Neuronal stem cell (in vitro differentiated cells): ENCODE results near the gene TBC1D19.

Experiments
- DNase-seq: peaks from one replicate; pipeline ENCODE4 v3.0.0-alpha.2; 2013; ENCODE audit warnings: low spot score
- H2AFZ ChIP-seq: one replicate; pipeline ENCODE4 v1.6.1; 2013; ENCODE audit warnings: mild to moderate bottlenecking, low read length, inconsistent platforms
- H2AK5ac ChIP-seq: 2 replicates; pipeline ENCODE4 v1.6.1; 2013; ENCODE audit warnings: low read depth, mild to moderate bottlenecking, inconsistent platforms, low read length, moderate library complexity, mixed read lengths
- H2BK120ac ChIP-seq: 2 replicates; pipeline ENCODE4 v1.6.1; 2013; ENCODE audit warnings: low read depth, mild to moderate bottlenecking, inconsistent platforms, low read length, moderate library complexity, mixed read lengths
- H2BK12ac ChIP-seq: one replicate; pipeline ENCODE4 v1.6.1; 2013; ENCODE audit warnings: low read length, inconsistent platforms
- H2BK15ac ChIP-seq: 2 replicates; pipeline ENCODE4 v1.6.1; 2013; ENCODE audit warnings: mild to moderate bottlenecking, low read length, inconsistent platforms, mixed read lengths
- H2BK5ac ChIP-seq: one replicate; pipeline ENCODE4 v1.6.1; 2013; ENCODE audit warnings: inconsistent platforms, mild to moderate bottlenecking, low read length, moderate library complexity
- H3K14ac ChIP-seq: one replicate; pipeline ENCODE4 v1.6.1; 2013; ENCODE audit warnings: low read length, inconsistent platforms
- H3K18ac ChIP-seq: 2 replicates; pipeline ENCODE4 v1.6.1; 2013; ENCODE audit warnings: low read length, inconsistent platforms
- H3K23ac ChIP-seq: 2 replicates; pipeline ENCODE4 v1.6.1; 2013; ENCODE audit warnings: low read depth, mild to moderate bottlenecking, mixed read lengths, low read length, inconsistent platforms; ENCODE audit not compliant: poor library complexity
- H3K27ac ChIP-seq: replicated peaks from 3 replicates; pipeline ENCODE4 v1.5.1; 2013; ENCODE audit warnings: low read length, inconsistent platforms
- H3K27me3 ChIP-seq, 3 experiments: 2 replicates each; pipeline ENCODE4 v1.6.1; 2013; ENCODE audit warnings: low read length in 3 of 3, mild to moderate bottlenecking in 2 of 3, inconsistent platforms in 1 of 3, low read depth in 1 of 3, mixed read lengths in 1 of 3, moderate library complexity in 1 of 3; ENCODE audit not compliant: control insufficient read depth in 3 of 3, insufficient read depth in 3 of 3
- H3K36me3 ChIP-seq, 2 donors: replicated peaks in 1 of 2; 2 replicates each; pipeline ENCODE4 v1.6.1; 2013; ENCODE audit warnings: low read length in 2 of 2; ENCODE audit not compliant: control insufficient read depth in 2 of 2, insufficient read depth in 2 of 2
- H3K4ac ChIP-seq: 2 replicates; pipeline ENCODE4 v1.6.1; 2013; ENCODE audit warnings: inconsistent platforms, mild to moderate bottlenecking, low read length, moderate library complexity
- H3K4me1 ChIP-seq, 2 donors: 1 replicate in 1 of 2; 2 replicates in 1 of 2; pipeline ENCODE4 v1.6.1; 2013; ENCODE audit warnings: low read length in 2 of 2, low read depth in 1 of 2; ENCODE audit not compliant: control insufficient read depth in 2 of 2, insufficient read depth in 1 of 2
- H3K4me2 ChIP-seq: one replicate; pipeline ENCODE4 v1.6.1; 2013; ENCODE audit warnings: mild to moderate bottlenecking, low read length, inconsistent platforms; ENCODE audit not compliant: insufficient read depth, poor library complexity, severe bottlenecking
- H3K4me3 ChIP-seq, 2 donors: 2 replicates each; pipeline ENCODE4 v1.5.1; 2013; ENCODE audit warnings: low read length in 2 of 2, mild to moderate bottlenecking in 2 of 2, inconsistent platforms in 1 of 2, moderate library complexity in 1 of 2
- H3K79me1 ChIP-seq: one replicate; pipeline ENCODE4 v1.6.1; 2013; ENCODE audit warnings: low read depth, mild to moderate bottlenecking, inconsistent platforms, low read length, moderate library complexity
- H3K9ac ChIP-seq: one replicate; pipeline ENCODE4 v1.6.1; 2013; ENCODE audit warnings: mild to moderate bottlenecking, low read depth, low read length, inconsistent platforms; ENCODE audit not compliant: poor library complexity
- H3K9me3 ChIP-seq, 2 donors: replicated peaks in 1 of 2; 2 replicates each; pipeline versions ENCODE3 to v1.6.1; 2013; ENCODE audit warnings: low read length in 2 of 2, mild to moderate bottlenecking in 2 of 2, inconsistent platforms in 1 of 2, low read depth in 1 of 2, mixed read lengths in 1 of 2, moderate library complexity in 1 of 2; ENCODE audit not compliant: control insufficient read depth in 2 of 2, insufficient read depth in 1 of 2
- H4K8ac ChIP-seq: one replicate; pipeline ENCODE4 v1.6.1; 2013; ENCODE audit warnings: low read depth, mild to moderate bottlenecking, inconsistent platforms, low read length, moderate library complexity
- H4K91ac ChIP-seq: one replicate; pipeline ENCODE4 v1.6.1; 2013; ENCODE audit warnings: low read length, low read depth, mild to moderate bottlenecking, inconsistent platforms; ENCODE audit not compliant: poor library complexity
- WGBS, 2 donors: extraction: QIAGEN DNeasy Blood & Tissue Kit; methylation state at CpG; one replicate each; pipeline ENCODE4 v1.1.7; 2013; ENCODE audit warnings: missing lambda C conversion rate in 2 of 2, mixed read lengths in 1 of 2; ENCODE audit not compliant: insufficient read length in 2 of 2, insufficient replicate concordance in 1 of 2; ENCODE audit errors: extremely low coverage in 2 of 2; 5-methylcytosine and 5-hydroxymethylcytosine counted together

Gene TBC1D19

GRCh38 chr4:26727844-26728243 lies 144.0 kb downstream of the TBC1D19 start:
- Histone ChIP-seq H2AK5ac (no peak overlapping the region), H3K14ac (no peak overlapping the region), H3K9me3 (no peaks in the 10 kb centered on the region), H2AFZ (no peak overlapping the region), H3K18ac (no peak overlapping the region), H3K36me3 (peaks cover 0 to 4% of the 10 kb centered on the region in 2 donors), H2BK12ac (no peak overlapping the region), H3K9ac (no peak overlapping the region), H3K4me1 (no peaks in the 10 kb centered on the region), H4K8ac (no peak overlapping the region), H3K4me3 (no peak overlapping the region), H3K79me1 (no peaks in the 10 kb centered on the region), H2BK5ac (no peak overlapping the region), H3K4ac (no peak overlapping the region), H4K91ac (no peak overlapping the region), H2BK15ac (no peak overlapping the region), H3K27ac (no peak overlapping the region), H3K23ac (no peak overlapping the region), H3K27me3 (no peaks in the 10 kb centered on the region), H2BK120ac (no peak overlapping the region), H3K4me2 (no peak overlapping the region)
- no peak for DNase-seq

GRCh38 chr4:26729027-26729426 lies 145.1 kb downstream of the TBC1D19 start:
- H2AFZ ChIP-seq: no peak overlapping the region
- H3K36me3 ChIP-seq: peaks cover 0 to 4% of the 10 kb centered on the region in 2 donors
- no peak overlapping the region for H3K4me3 ChIP-seq
- H3K18ac ChIP-seq: no peak overlapping the region
- H3K4ac ChIP-seq: no peak overlapping the region
- H3K27me3 ChIP-seq: no peaks in the 10 kb centered on the region
- H2BK5ac ChIP-seq: no peak overlapping the region
- no peak overlapping the region for H4K8ac ChIP-seq
- H2BK12ac ChIP-seq: no peak overlapping the region
- no peak overlapping the region for H4K91ac ChIP-seq
- no peak for DNase-seq
- WGBS, 2 donors: no CpG with 5 or more reads among the region's 3 CpGs
- H3K9ac ChIP-seq: no peak overlapping the region
- H3K27ac ChIP-seq: no peak overlapping the region
- H2BK15ac ChIP-seq: no peak overlapping the region
- H2BK120ac ChIP-seq: no peak overlapping the region
- H3K14ac ChIP-seq: no peak overlapping the region
- H3K4me1 ChIP-seq: no peaks in the 10 kb centered on the region
- H3K4me2 ChIP-seq: no peak overlapping the region
- H3K9me3 ChIP-seq: no peaks in the 10 kb centered on the region
- H3K79me1 ChIP-seq: no peaks in the 10 kb centered on the region
- H3K23ac ChIP-seq: no peak overlapping the region
- H2AK5ac ChIP-seq: no peak overlapping the region

GRCh38 chr4:26729547-26729946 lies 145.7 kb downstream of the TBC1D19 start:
- Histone ChIP-seq H3K23ac (no peak overlapping the region), H3K4me3 (no peak overlapping the region), H3K18ac (no peak overlapping the region), H2AK5ac (no peak overlapping the region), H2BK120ac (no peak overlapping the region), H3K79me1 (no peaks in the 10 kb centered on the region), H2BK12ac (no peak overlapping the region), H3K9me3 (no peaks in the 10 kb centered on the region), H2BK15ac (no peak overlapping the region), H3K4ac (no peak overlapping the region), H3K36me3 (peaks cover 0 to 4% of the 10 kb centered on the region in 2 donors), H3K27me3 (no peaks in the 10 kb centered on the region), H3K27ac (no peak overlapping the region), H3K4me1 (no peaks in the 10 kb centered on the region), H4K8ac (no peak overlapping the region), H2BK5ac (no peak overlapping the region), H3K9ac (no peak overlapping the region), H2AFZ (no peak overlapping the region), H3K4me2 (no peak overlapping the region), H3K14ac (no peak overlapping the region), H4K91ac (no peak overlapping the region)
- no CpG with 5 or more reads among the region's 1 CpG for WGBS, 2 donors
- DNase-seq: no peak

- H3K14ac ChIP-seq: no peak overlapping the region
- H3K23ac ChIP-seq: no peak overlapping the region
- no peak overlapping the region for H3K4me3 ChIP-seq
- H2AK5ac ChIP-seq: no peak overlapping the region
- DNase-seq: no peak
- H3K27me3 ChIP-seq: no peaks in the 10 kb centered on the region
- H3K27ac ChIP-seq: no peak overlapping the region
- H2BK15ac ChIP-seq: no peak overlapping the region
- H2BK5ac ChIP-seq: no peak overlapping the region
- H4K8ac ChIP-seq: no peak overlapping the region
- no peaks in the 10 kb centered on the region for H3K36me3 ChIP-seq
- H3K9me3 ChIP-seq: no peaks in the 10 kb centered on the region
- H3K18ac ChIP-seq: no peak overlapping the region
- no peak overlapping the region for H4K91ac ChIP-seq
- H3K79me1 ChIP-seq: no peaks in the 10 kb centered on the region
- no peak overlapping the region for H2AFZ ChIP-seq
- no peak overlapping the region for H3K4ac ChIP-seq
- H3K9ac ChIP-seq: no peak overlapping the region
- H3K4me2 ChIP-seq: no peak overlapping the region
- H2BK120ac ChIP-seq: no peak overlapping the region
- WGBS, 2 donors: 100% methylated on average over 1 of the region's 11 CpGs; no CpG with 5 or more reads in 1 of the 2 donors
- H2BK12ac ChIP-seq: no peak overlapping the region
- no peaks in the 10 kb centered on the region for H3K4me1 ChIP-seq
These were observed 147.6 kb downstream of the TBC1D19 start for GRCh38 chr4:26731351-26732035.
